Vagina (tissue), 2 donors: ENCODE results near the gene DNAJC4. TPM values are rescaled to one million over a fixed set of nuclear protein-coding genes. Genes with fewer than 3 reads are reported as not detected.

Experiments
- DNase-seq, 2 donors: peaks; one replicate each; pipeline ENCODE4 v3.0.0-alpha.2; 2017; ENCODE audit errors: extremely low spot score in 2 of 2
- H3K27ac ChIP-seq: fragments of 200-600 bp; sonication (generic); one replicate; pipeline ENCODE4 v1.5.1; 2019
- H3K27me3 ChIP-seq: fragments of 200-600 bp; sonication (generic); one replicate; pipeline ENCODE4 v1.5.1; 2019
- H3K36me3 ChIP-seq, 2 donors: fragments of 200-600 bp; sonication (generic); one replicate each; pipeline ENCODE4 v1.5.1; 2017 to 2019
- H3K4me1 ChIP-seq: fragments of 200-600 bp; sonication (generic); one replicate; pipeline ENCODE4 v1.5.1; 2019
- H3K4me3 ChIP-seq, 2 donors: fragments of 200-600 bp; sonication (generic); 1 replicate in 1 of 2; 2 replicates in 1 of 2; pipeline ENCODE4 v1.5.1; 2016 to 2019
- H3K9me3 ChIP-seq: fragments of 200-600 bp; sonication (generic); one replicate; pipeline ENCODE4 v1.5.1; 2019
- CTCF ChIP-seq, 3 experiments: fragments of 450-650 bp in 2 of 3; fragments of 200-600 bp in 1 of 3; sonication (generic) in 1 of 3; IDR thresholded peaks; one replicate each; pipeline ENCODE4 v1.5.1; 2017 to 2019; ENCODE audit warnings: antibody characterized with exemption in 3 of 3, mild to moderate bottlenecking in 2 of 3, moderate library complexity in 2 of 3
- POLR2A ChIP-seq, 2 donors: fragments of 450-650 bp; IDR thresholded peaks; one replicate each; pipeline ENCODE4 v1.6.1; 2017; ENCODE audit warnings: antibody characterized with exemption in 2 of 2, mild to moderate bottlenecking in 2 of 2, moderate library complexity in 2 of 2
- POLR2AphosphoS5 ChIP-seq, 2 donors: sonication (generic); formaldehyde crosslinking; IDR thresholded peaks; one replicate each; pipeline ENCODE4 v1.9.0; 2017; ENCODE audit warnings: antibody characterized with exemption in 2 of 2, mild to moderate bottlenecking in 2 of 2, low read depth in 1 of 2; ENCODE audit not compliant: insufficient read depth in 1 of 2
- intact Hi-C: fragments of 100-400 bp; cut with DNase I; formaldehyde crosslinking; loops from one replicate; pipeline ENCODE4 v1.15.1; 2023
- total RNA-seq: library from RNA; depleted of rRNA; stranded (reverse); fragments of >200 nt; gene quantifications from one replicate; pipeline ENCODE4 v1.2.3, GENCODE V29; 2016

DNAJC4 gene
- 43.7 TPM for total RNA-seq

GRCh38 chr11:64230171-64230984 is at the start of gene DNAJC4:
Gene DNAJC4 (plus strand): TSS chr11:64230548. CDS start chr11:64230855, 307 bp downstream.
- peak in 1 of 2 donors; percentile 91 for DNase-seq
- H3K27me3 ChIP-seq = no peaks in the 10 kb centered on the region
- peak within 1 kb of the TSS; percentile 97 for H3K27ac ChIP-seq
- H3K36me3 ChIP-seq = no peaks in the 10 kb centered on the region
- peaks cover 72% of the 10 kb centered on the region for H3K4me1 ChIP-seq
- TF ChIP-seq POLR2AphosphoS5 (IDR thresholded peaks at IDR 0.05; ENCODE audit: insufficient read depth in 1 of 2, low read depth in 1 of 2) (peak; percentile 86 to 94), CTCF (IDR thresholded peaks at IDR 0.05) (no peak), POLR2A (IDR thresholded peaks at IDR 0.05) (peak in 1 of 2 donors; percentile 26)
- peak within 1 kb of the TSS; percentile 62 to 85 for H3K4me3 ChIP-seq
- no peaks in the 10 kb centered on the region for H3K9me3 ChIP-seq
- intact Hi-C loops = no loop called here

- TF ChIP-seq POLR2A (IDR thresholded peaks at IDR 0.05) = no peak
- no peak for TF ChIP-seq CTCF (IDR thresholded peaks at IDR 0.05)
- no peak for TF ChIP-seq POLR2AphosphoS5 (IDR thresholded peaks at IDR 0.05; ENCODE audit: insufficient read depth in 1 of 2, low read depth in 1 of 2)
- Histone ChIP-seq H3K9me3 (no peaks in the 10 kb centered on the region), H3K27me3 (no peaks in the 10 kb centered on the region), H3K4me3 (peak overlapping the region in 1 of 2 donors; percentile 22), H3K27ac (peak overlapping the region; percentile 87), H3K36me3 (no peaks in the 10 kb centered on the region), H3K4me1 (peaks cover 43% of the 10 kb centered on the region)
- DNase-seq = no peak
- intact Hi-C loops = no loop called here
These were observed 49.5 kb upstream of the DNAJC4 start for GRCh38 chr11:64180891-64181290.

- H3K27ac ChIP-seq = peak overlapping the region; percentile 87
- DNase-seq = peak in 1 of 2 donors; percentile 95
- no peaks in the 10 kb centered on the region for H3K27me3 ChIP-seq
- peak overlapping the region in 1 of 2 donors; percentile 22 for H3K4me3 ChIP-seq
- no peaks in the 10 kb centered on the region for H3K9me3 ChIP-seq
- TF ChIP-seq CTCF (IDR thresholded peaks at IDR 0.05) (no peak), POLR2A (IDR thresholded peaks at IDR 0.05) (peak in 1 of 2 donors; percentile 80), POLR2AphosphoS5 (IDR thresholded peaks at IDR 0.05; ENCODE audit: insufficient read depth in 1 of 2, low read depth in 1 of 2) (peak; percentile 93 to 98)
- peaks cover 43% of the 10 kb centered on the region for H3K4me1 ChIP-seq
- H3K36me3 ChIP-seq = no peaks in the 10 kb centered on the region
- intact Hi-C loops = no loop called here
These were observed 48.6 kb upstream of the DNAJC4 start for GRCh38 chr11:64181506-64182411.

- H3K4me3 ChIP-seq = no peak overlapping the region
- DNase-seq = no peak
- peaks cover 43% of the 10 kb centered on the region for H3K4me1 ChIP-seq
- intact Hi-C loops = no loop called here
- H3K9me3 ChIP-seq = no peaks in the 10 kb centered on the region
- no peak overlapping the region for H3K27ac ChIP-seq
- no peaks in the 10 kb centered on the region for H3K27me3 ChIP-seq
- TF ChIP-seq POLR2AphosphoS5 (IDR thresholded peaks at IDR 0.05; ENCODE audit: insufficient read depth in 1 of 2, low read depth in 1 of 2) = no peak
- no peak for TF ChIP-seq CTCF (IDR thresholded peaks at IDR 0.05)
- no peak for TF ChIP-seq POLR2A (IDR thresholded peaks at IDR 0.05)
- no peaks in the 10 kb centered on the region for H3K36me3 ChIP-seq
These were observed 46.5 kb upstream of the DNAJC4 start for GRCh38 chr11:64183890-64184289.
